ENCODE data around the gene ERBB2.

The ERBB2 gene

DNA sequence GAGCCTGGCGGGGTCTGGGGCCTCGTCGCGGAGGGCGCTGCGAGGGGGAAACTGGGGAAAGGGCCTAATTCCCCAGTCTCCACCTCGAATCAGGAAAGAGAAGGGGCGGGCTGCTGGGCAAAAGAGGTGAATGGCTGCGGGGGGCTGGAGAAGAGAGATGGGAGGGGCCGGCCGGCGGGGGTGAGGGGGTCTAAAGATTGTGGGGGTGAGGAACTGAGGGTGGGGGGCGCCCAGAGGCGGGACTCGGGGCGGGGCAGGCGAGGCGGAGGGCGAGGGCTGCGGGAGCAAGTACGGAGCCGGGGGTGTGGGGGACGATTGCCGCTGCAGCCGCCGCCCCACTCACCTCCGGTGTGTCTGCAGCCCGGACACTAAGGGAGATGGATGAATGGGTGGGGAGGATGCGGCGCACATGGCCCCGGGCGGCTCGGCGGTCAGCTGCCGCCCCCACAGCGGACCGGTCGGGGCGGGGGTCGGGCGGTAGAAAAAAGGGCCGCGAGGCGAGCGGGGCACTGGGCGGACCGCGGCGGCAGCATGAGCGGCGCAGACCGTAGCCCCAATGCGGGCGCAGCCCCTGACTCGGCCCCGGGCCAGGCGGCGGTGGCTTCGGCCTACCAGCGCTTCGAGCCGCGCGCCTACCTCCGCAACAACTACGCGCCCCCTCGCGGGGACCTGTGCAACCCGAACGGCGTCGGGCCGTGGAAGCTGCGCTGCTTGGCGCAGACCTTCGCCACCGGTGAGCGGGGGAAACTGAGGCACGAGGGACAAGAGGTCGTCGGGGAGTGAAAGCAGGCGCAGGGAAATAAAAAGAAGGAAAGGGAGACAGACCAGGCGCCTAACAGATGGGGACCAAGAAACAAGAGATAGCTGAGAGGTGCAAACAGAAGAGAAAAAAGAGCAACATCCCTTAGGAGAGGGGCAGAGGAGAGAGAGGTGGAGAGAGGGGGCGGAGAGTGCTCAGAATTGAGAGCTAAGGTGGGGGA, 31.6 kb upstream of the ERBB2 start, which contains the start of gene PNMT:
PNMT (plus strand) TSS at position 509 of the 980 bp plus-strand sequence; CDS start at position 532, 23 bp downstream.
- peak; percentile 77 to 88 for DNase-seq (ENCODE audit: low read depth in 1 of 2, low spot score in 1 of 2)
- in situ Hi-C loops (cut with HindIII; ENCODE audit: low pct_unique_long_range_greater_than_20kb, low sequenced_read_pairs), result no loop called here

DNA sequence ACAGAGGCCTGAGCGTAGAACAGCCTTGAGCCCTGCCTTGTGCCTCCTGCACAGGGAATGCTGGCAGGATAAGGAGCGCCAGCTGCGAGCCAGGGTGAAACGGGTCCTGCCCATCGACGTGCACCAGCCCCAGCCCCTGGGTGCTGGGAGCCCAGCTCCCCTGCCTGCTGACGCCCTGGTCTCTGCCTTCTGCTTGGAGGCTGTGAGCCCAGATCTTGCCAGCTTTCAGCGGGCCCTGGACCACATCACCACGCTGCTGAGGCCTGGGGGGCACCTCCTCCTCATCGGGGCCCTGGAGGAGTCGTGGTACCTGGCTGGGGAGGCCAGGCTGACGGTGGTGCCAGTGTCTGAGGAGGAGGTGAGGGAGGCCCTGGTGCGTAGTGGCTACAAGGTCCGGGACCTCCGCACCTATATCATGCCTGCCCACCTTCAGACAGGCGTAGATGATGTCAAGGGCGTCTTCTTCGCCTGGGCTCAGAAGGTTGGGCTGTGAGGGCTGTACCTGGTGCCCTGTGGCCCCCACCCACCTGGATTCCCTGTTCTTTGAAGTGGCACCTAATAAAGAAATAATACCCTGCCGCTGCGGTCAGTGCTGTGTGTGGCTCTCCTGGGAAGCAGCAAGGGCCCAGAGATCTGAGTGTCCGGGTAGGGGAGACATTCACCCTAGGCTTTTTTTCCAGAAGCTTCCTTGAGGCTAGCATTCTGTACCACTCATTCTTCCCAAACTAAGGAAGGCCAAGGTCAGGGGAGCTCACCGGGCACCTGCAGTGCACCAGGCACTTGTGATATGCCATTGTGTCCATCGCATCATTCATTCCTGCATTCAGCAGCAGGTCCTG, 29.7 kb upstream of the ERBB2 start:
- no peak for DNase-seq (ENCODE audit: low read depth in 1 of 2, low spot score in 1 of 2)
- no peak for TF ChIP-seq JUND (IDR thresholded peaks at IDR 0.05; ENCODE audit: low read depth)
- in situ Hi-C loops (cut with HindIII; ENCODE audit: low pct_unique_long_range_greater_than_20kb, low sequenced_read_pairs), result no loop called here

More for the DNA sequence above, 31.6 kb upstream of the ERBB2 start, which contains the start of gene PNMT:
- TF ChIP-seq JUND (IDR thresholded peaks at IDR 0.05; ENCODE audit: low read depth), result no peak

DNA sequence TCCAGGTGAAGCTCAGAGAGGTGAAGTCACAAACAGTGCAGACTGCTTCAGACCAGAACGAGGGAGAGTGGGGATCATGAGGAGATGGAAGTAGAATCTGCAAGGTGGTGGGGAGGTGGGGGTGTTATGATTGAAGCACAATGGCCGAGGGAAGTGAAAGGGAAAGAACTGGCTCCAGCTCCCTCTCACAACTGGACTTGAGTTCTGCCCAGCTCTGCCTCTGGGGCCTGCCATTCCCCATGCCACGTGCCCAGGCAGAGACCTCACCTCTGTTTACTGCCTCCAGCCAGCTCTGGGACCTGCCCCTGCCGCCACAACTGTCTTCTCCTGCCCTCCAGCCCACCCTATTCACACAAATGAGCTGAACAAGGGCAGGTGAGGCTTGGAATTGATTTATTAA, 29.1 kb upstream of the ERBB2 start:
- in situ Hi-C loops (cut with HindIII; ENCODE audit: low pct_unique_long_range_greater_than_20kb, low sequenced_read_pairs), result no loop called here
- no peak for DNase-seq (ENCODE audit: low read depth in 1 of 2, low spot score in 1 of 2)
- TF ChIP-seq JUND (IDR thresholded peaks at IDR 0.05; ENCODE audit: low read depth), result no peak

DNA sequence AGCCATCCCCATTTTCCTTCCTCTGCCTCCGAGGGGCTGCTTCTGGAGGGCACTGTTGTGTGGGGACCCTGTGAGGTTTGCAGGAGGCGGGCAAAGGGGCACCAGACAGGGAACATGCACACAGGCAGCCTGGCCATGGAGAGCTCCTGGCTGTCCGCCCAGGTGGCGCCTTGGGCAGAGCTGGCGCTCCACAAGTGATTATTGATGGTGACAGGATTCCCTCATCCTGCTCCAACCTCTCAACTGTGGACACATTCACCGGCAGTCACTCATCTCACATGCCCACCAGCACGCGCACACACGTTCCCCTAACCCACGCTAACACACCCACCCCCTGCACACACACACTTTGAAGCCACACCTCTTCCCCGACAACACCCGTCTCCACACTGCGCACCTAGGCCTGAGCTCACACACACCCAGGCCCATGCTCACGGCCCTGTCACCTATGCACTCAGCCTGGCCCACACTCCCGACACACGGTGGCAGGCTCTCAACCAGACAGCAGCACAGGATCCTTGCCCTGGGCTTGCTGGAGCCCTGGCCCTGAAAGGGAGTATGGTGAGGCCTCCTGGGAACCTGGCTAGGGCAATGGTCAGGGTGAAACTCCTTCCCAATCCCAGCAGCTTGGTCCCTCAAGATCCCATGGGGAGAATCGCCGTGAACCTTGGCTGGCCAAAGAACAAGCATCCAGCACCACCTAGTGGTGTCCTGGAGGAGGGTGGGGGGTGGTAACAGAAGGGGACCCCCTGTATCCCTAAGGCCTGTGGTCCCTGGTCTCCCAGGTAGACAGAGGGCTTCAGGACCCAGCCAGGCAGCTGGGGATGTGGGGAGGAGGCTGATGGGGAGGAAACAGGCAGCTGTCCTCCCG, 28.0 kb upstream of the ERBB2 start:
- no peak for TF ChIP-seq JUND (IDR thresholded peaks at IDR 0.05; ENCODE audit: low read depth)
- peak; percentile 74 to 85 for DNase-seq (ENCODE audit: low read depth in 1 of 2, low spot score in 1 of 2)
- in situ Hi-C loops (cut with HindIII; ENCODE audit: low pct_unique_long_range_greater_than_20kb, low sequenced_read_pairs), result no loop called here

DNA sequence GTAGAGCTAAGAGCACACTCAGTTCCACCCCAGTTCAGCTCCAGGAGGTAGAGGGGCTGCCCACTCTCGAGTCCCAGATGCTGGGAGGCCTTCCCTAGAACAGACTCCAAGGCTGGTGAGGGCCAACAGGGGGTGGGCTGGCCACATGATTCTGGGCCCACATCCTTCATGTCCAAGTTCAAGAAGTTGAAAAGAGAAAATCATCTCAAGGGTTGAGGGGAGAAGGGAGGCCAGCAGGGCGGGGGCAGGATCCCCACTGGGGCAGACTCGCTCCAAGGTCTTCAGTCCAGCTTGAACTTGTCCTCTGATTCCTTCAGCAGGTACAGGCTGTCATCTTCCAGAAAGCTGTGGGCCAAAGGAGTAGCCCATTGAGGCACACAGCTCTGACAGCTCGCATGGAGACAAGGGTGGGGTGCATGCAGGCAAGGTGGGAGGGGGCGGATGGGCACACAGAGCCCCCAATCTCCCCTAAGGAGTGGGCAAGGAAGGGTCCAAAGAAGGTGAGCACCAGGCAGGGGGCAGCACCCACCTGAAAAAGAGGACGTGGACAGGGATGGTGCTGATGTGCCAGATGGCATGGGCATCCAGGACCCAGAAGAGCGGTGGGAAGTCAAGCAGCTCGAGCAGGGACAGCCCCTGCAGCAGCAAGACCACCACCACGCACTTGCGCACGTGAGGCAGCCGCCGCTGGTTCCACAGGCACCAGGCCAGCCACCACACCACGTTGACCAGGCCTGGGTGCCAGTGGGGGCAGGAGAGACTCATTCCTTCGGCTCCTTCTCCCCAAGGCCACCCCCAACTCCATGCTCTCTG, 27.1 kb upstream of the ERBB2 start:
- TF ChIP-seq JUND (IDR thresholded peaks at IDR 0.05; ENCODE audit: low read depth), result no peak
- in situ Hi-C loops (cut with HindIII; ENCODE audit: low pct_unique_long_range_greater_than_20kb, low sequenced_read_pairs), result no loop called here
- DNase-seq (ENCODE audit: low read depth in 1 of 2, low spot score in 1 of 2), result no peak

DNA sequence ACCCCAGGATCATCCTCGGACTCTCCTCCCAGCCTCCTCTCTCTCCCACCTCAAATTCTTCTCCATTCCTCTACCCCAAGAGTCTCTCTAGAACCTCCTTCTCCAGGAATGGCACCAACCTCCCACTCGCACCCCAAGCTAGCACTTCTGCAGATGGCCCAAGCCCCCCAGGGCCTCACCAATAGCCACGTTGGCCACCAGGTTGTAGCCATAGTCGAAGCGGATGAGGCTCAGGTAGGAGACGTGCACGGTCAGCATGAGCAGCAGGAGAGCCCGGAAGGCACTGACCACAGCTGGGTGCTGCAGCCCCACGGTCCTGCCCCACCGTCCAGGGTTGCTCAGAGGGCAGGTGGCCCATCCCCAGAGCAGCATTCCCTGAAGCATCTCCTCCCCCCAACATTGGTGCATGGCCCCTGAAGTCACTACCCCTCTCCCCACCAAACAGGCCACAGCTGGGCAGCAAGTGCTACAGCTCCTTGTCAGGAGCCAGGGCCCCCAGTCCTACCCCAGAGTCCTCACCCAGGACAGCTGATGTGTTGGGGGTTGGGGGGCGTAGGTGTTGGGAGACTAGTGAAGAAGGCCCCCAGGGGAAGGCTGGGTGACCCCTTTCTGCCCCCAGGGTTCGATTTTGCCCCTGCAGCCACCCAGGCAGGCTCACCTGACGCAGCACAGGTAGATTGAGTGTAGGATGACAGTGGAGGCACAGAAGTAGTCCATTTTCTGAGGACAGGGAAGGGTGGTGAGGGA, 26.4 kb upstream of the ERBB2 start:
- no peak for DNase-seq (ENCODE audit: low read depth in 1 of 2, low spot score in 1 of 2)
- no peak for TF ChIP-seq JUND (IDR thresholded peaks at IDR 0.05; ENCODE audit: low read depth)
- in situ Hi-C loops (cut with HindIII; ENCODE audit: low pct_unique_long_range_greater_than_20kb, low sequenced_read_pairs), result no loop called here

DNA sequence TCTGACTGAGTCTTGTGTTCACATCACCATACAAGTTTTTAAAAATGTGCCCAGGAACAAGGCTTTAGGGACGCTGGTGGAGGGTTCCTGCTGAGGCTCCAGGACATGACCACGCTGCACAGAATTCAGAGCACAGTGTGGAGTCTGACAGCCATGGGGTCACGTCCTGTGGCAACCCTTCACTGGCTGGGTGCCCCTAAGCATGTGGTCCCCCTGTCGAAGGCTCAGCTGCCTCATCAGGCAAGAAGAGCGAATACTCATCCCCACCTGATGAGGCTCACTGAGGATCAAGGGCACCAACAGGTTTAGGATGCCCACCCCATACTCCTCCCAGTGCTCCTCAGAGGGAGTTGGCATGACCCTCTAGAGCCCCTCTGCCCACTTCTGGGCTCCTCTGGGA, 25.7 kb upstream of the ERBB2 start:
- TF ChIP-seq JUND (IDR thresholded peaks at IDR 0.05; ENCODE audit: low read depth), result no peak
- no peak for DNase-seq (ENCODE audit: low read depth in 1 of 2, low spot score in 1 of 2)
- in situ Hi-C loops (cut with HindIII; ENCODE audit: low pct_unique_long_range_greater_than_20kb, low sequenced_read_pairs), result no loop called here

DNA sequence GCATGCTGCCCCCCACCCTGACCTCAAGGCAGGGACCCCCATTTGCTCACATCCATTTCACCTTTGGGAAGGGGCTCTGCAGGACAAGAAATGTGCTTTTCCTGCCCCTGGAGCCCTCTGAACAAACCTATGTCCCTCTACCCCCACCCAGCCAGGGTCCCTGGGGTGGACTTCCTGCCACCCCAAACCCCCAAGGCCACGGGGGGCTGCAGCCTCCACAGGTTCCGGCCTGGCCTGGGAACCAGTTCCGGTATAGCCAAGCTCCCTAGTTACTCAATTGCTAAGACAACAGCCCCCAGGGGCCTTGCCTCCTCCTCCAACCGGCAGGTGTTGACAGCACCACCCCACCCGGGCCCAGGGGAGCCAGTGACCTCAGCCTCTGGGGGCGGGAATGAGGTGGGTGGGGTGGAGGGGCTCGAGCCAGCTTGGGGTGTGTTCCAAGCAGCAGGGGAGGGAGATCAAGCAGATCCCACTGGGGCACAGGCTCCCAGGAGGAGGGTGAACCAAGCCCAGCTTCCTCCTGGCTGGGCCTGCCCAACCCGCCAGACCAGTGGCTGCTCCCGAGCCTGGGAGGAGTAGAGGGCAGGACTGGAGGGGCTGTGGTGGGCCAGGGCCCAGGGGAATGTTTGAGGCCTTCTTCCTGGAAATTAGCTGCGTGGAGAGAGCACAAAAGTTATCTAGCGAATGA, 25.0 kb upstream of the ERBB2 start:
- in situ Hi-C loops (cut with HindIII; ENCODE audit: low pct_unique_long_range_greater_than_20kb, low sequenced_read_pairs), result no loop called here
- peak; percentile 78 to 93 for DNase-seq (ENCODE audit: low read depth in 1 of 2, low spot score in 1 of 2)

DNA sequence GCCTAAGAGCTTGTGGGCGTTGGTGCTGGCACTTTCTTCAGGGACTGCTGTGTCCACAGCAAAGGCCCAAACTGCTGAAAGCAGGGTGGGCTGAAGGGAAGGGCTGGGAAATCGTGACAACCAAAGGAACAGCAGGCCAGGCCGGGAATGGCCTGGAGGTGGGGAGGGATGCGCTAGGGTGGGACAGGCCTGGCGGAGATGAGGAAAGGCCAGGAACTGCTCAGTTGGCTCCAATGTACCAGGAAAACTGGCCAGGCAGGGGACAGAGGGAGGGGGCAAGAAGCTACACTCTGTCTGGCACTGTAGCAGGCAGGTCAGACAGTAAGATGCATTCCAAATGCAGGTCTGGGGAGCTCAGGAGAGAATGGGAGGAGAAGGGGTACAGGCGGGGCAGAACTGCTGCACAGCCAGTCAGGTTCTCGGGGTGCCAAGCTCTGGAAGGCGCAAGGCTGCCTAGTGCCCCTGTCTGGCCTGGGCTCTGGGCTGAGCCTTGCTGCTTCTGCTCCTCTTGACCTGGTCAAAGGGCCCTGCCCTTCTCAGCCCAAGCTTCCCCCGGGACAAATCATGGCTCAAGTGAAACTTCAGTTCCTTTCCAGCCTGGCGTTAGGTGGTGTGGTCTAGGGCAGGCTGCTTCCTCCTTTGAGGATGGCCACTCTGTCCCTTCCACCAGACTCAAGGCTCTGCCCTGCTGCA, 24.3 kb upstream of the ERBB2 start:
- DNase-seq (ENCODE audit: low read depth in 1 of 2, low spot score in 1 of 2), result peak in 1 of 2 experiments; percentile 53
- in situ Hi-C loops (cut with HindIII; ENCODE audit: low pct_unique_long_range_greater_than_20kb, low sequenced_read_pairs), result no loop called here
- no peak for TF ChIP-seq JUND (IDR thresholded peaks at IDR 0.05; ENCODE audit: low read depth)

More for the DNA sequence above, 25.0 kb upstream of the ERBB2 start:
- no peak for TF ChIP-seq JUND (IDR thresholded peaks at IDR 0.05; ENCODE audit: low read depth)
